PC-9 (cell line): ENCODE measurements around the gene CNNM2. TPM values are rescaled to one million over a fixed set of nuclear protein-coding genes. Genes with fewer than 3 reads are reported as not detected.

Experiments used
- BruUV-seq: library from RNA; stranded (reverse); fragments of 400-500 nt; replicated peaks from 2 replicates; lab custom pipeline; 2021; lab: Mats Ljungman, UMichigan
- CTCF ChIA-PET: fragments of 300-600 bp; sonication (Branson Sonifier 250); formaldehyde crosslinking; loops from one replicate; lab custom pipeline; 2022; ENCODE audit warnings: antibody characterized with exemption; lab: Charles Lee
- POLR2A ChIA-PET: fragments of 300-600 bp; sonication (Branson Sonifier 250); formaldehyde crosslinking; loops from one replicate; lab custom pipeline; 2022; ENCODE audit warnings: antibody characterized with exemption; ENCODE audit not compliant: unreplicated experiment; lab: Charles Lee
- DNase-seq, 2 experiments: peaks; one replicate each; pipeline versions ENCODE4 v3.0.0 to v3.0.0-alpha.2; 2015 to 2022; ENCODE audit warnings: mixed read lengths in 1 of 2
- H2AFZ ChIP-seq: fragments of 200-600 bp; sonication (generic); 2 replicates; pipeline ENCODE4 v1.8.1; 2017; ENCODE audit warnings: antibody characterized with exemption
- H3F3A ChIP-seq: fragments of 200-600 bp; sonication (generic); 2 replicates; pipeline ENCODE4 v1.8.1; 2017; ENCODE audit warnings: antibody characterized with exemption, mild to moderate bottlenecking, low read depth; ENCODE audit not compliant: insufficient read depth
- H3K27ac ChIP-seq: fragments of 200-600 bp; sonication (generic); 2 replicates; pipeline ENCODE4 v1.6.1; 2016; ENCODE audit warnings: mixed run types
- H3K27me3 ChIP-seq: fragments of 200-600 bp; sonication (generic); 2 replicates; pipeline ENCODE4 v1.6.1; 2016; ENCODE audit warnings: low read depth, mixed run types; ENCODE audit not compliant: insufficient read depth
- H3K36me3 ChIP-seq: fragments of 200-600 bp; sonication (generic); 2 replicates; pipeline ENCODE4 v1.6.1; 2016; ENCODE audit warnings: low read depth, mixed run types
- H3K4me1 ChIP-seq: fragments of 200-600 bp; sonication (generic); replicated peaks from 2 replicates; pipeline ENCODE4 v1.6.1; 2016; ENCODE audit warnings: mixed run types; ENCODE audit not compliant: insufficient read depth
- H3K4me2 ChIP-seq: fragments of 200-600 bp; sonication (generic); 2 replicates; pipeline ENCODE4 v1.6.1; 2017; ENCODE audit warnings: mixed run types
- H3K4me3 ChIP-seq: fragments of 200-600 bp; sonication (generic); 2 replicates; pipeline ENCODE4 v1.6.1; 2016; ENCODE audit warnings: mixed run types
- H3K79me2 ChIP-seq: fragments of 200-600 bp; sonication (generic); 2 replicates; pipeline ENCODE4 v1.6.1; 2017; ENCODE audit warnings: low read depth, mixed run types
- H3K9me2 ChIP-seq: fragments of 200-600 bp; sonication (generic); 2 replicates; pipeline ENCODE4 v1.8.1; 2017; ENCODE audit warnings: mild to moderate bottlenecking; ENCODE audit not compliant: insufficient read depth
- H3K9me3 ChIP-seq: fragments of 200-600 bp; sonication (generic); 2 replicates; pipeline ENCODE4 v1.8.1; 2016; ENCODE audit warnings: low read depth; ENCODE audit not compliant: insufficient read depth
- H4K20me1 ChIP-seq: fragments of 200-600 bp; sonication (generic); 2 replicates; pipeline ENCODE4 v1.8.1; 2017; ENCODE audit not compliant: insufficient read depth
- CTCF ChIP-seq: fragments of 200-600 bp; sonication (generic); conservative IDR thresholded peaks from 2 replicates; pipeline ENCODE4 v1.6.1; 2017; ENCODE audit warnings: mixed run types, antibody characterized with exemption, mild to moderate bottlenecking, moderate library complexity
- EZH2 ChIP-seq: fragments of 200-600 bp; sonication (generic); IDR thresholded peaks from 2 replicates; pipeline ENCODE4 v1.8.0; 2017; ENCODE audit warnings: antibody characterized with exemption, low read depth
- intact Hi-C: fragments of 100-400 bp; cut with micrococcal nuclease; formaldehyde crosslinking; loops from one replicate; pipeline ENCODE4 v1.10.0; 2022; ENCODE audit not compliant: unreplicated experiment
- total RNA-seq: library from RNA; stranded (reverse); gene quantifications from 2 replicates; pipeline ENCODE4 v1.2.3, GENCODE V29; 2021

Gene CNNM2
- total RNA-seq, 1 experiment from 2014 or later, result 8.8 TPM

GRCh38 chr10:103013416-103013815 lies 95.3 kb downstream of the CNNM2 start:
- Histone ChIP-seq H3K27ac (no peak overlapping the region), H3K9me2 (no peaks in the 10 kb centered on the region), H3K9me3 (no peaks in the 10 kb centered on the region), H3K36me3 (no peaks in the 10 kb centered on the region), H3K4me3 (no peak overlapping the region), H4K20me1 (no peaks in the 10 kb centered on the region), H3K79me2 (no peaks in the 10 kb centered on the region), H2AFZ (no peak overlapping the region), H3K4me2 (no peak overlapping the region), H3K4me1 (no peaks in the 10 kb centered on the region), H3K27me3 (no peaks in the 10 kb centered on the region), H3F3A (no peaks in the 10 kb centered on the region)
- intact Hi-C loops, result no loop called here
- TF ChIP-seq EZH2 (no peak), CTCF (no peak)
- CTCF ChIA-PET, result no interaction called here
- no peak for DNase-seq
- POLR2A ChIA-PET, result no interaction called here
- no TSS peak for BruUV-seq

DNA sequence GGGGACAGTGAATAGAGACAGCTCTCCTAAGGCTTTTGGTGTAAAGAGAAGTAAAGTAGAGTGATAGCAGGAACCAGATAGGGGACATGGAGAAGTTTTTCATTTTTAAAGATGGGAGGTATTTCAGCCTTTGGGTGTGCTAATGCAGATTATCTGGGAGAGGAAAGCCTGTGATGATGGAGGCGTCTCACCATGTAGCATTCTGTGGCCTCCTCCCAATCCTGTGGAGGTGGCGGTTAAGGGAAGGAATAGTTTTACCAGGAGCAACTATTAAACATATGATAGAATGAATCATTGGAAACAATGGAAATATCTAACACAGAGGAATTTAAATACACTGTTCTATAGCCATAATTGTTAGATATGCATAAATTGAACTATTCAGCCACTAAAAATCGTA lies 101.3 kb downstream of the CNNM2 start:
- Histone ChIP-seq H3F3A (no peaks in the 10 kb centered on the region), H3K79me2 (no peaks in the 10 kb centered on the region), H4K20me1 (no peaks in the 10 kb centered on the region), H3K36me3 (no peaks in the 10 kb centered on the region), H3K4me2 (no peak overlapping the region), H3K9me3 (no peaks in the 10 kb centered on the region), H3K27me3 (no peaks in the 10 kb centered on the region), H3K4me3 (no peak overlapping the region), H3K4me1 (no peaks in the 10 kb centered on the region), H2AFZ (no peak overlapping the region), H3K9me2 (no peaks in the 10 kb centered on the region), H3K27ac (no peak overlapping the region)
- ChIA-PET CTCF (no interaction called here), POLR2A (no interaction called here)
- intact Hi-C loops, result no loop called here
- DNase-seq, result no peak
- no peak for TF ChIP-seq CTCF
- TF ChIP-seq EZH2, result no peak
- no TSS peak for BruUV-seq

GRCh38 chr10:103021150-103021899 lies 103.2 kb downstream of the CNNM2 start:
- intact Hi-C loops, result no loop called here
- no peak for TF ChIP-seq CTCF
- ChIA-PET CTCF (no interaction called here), POLR2A (no interaction called here)
- Histone ChIP-seq H3K4me1 (no peaks in the 10 kb centered on the region), H3K9me3 (no peaks in the 10 kb centered on the region), H2AFZ (no peak overlapping the region), H3F3A (no peaks in the 10 kb centered on the region), H3K79me2 (no peaks in the 10 kb centered on the region), H3K9me2 (no peaks in the 10 kb centered on the region), H3K27me3 (no peaks in the 10 kb centered on the region), H4K20me1 (no peaks in the 10 kb centered on the region), H3K4me3 (no peak overlapping the region), H3K27ac (no peak overlapping the region), H3K36me3 (no peaks in the 10 kb centered on the region), H3K4me2 (no peak overlapping the region)
- DNase-seq, result no peak
- BruUV-seq, result no TSS peak
